HepG2 (cell line): ENCODE results near the gene RPLP2. TPM values are rescaled to one million over a fixed set of nuclear protein-coding genes. Genes with fewer than 3 reads are reported as not detected.

Experiments
- ARID4A ChIP-seq: sonication (generic); formaldehyde crosslinking; IDR thresholded peaks from 2 replicates; pipeline ENCODE4 v1.5.0; 2020; ENCODE audit warnings: mild to moderate bottlenecking, missing genetic modification reagents, borderline replicate concordance
- ATF4 ChIP-seq, 2 experiments: fragments of 450-650 bp in 1 of 2; sonication (generic) in 1 of 2; formaldehyde crosslinking; IDR thresholded peaks; 2 replicates each; pipeline versions ENCODE4 v1.5.0 to v1.8.0; 2020 to 2022; ENCODE audit warnings: mild to moderate bottlenecking in 1 of 2, missing genetic modification reagents in 1 of 2
- BRF2 ChIP-seq: sonication (generic); formaldehyde crosslinking; IDR thresholded peaks from 2 replicates; pipeline ENCODE4 v1.8.1; 2022; ENCODE audit warnings: mild to moderate bottlenecking, missing genetic modification reagents
- CC2D1A ChIP-seq: sonication (generic); formaldehyde crosslinking; IDR thresholded peaks from 2 replicates; pipeline ENCODE4 v1.8.1; 2023; ENCODE audit warnings: mild to moderate bottlenecking, missing genetic modification reagents
- FOSL1 ChIP-seq: sonication (generic); formaldehyde crosslinking; IDR thresholded peaks from 2 replicates; pipeline ENCODE4 v1.9.0; 2021; ENCODE audit warnings: missing genetic modification reagents, borderline replicate concordance
- HBP1 ChIP-seq: IDR thresholded peaks from 2 replicates; pipeline ENCODE4 v1.6.1; 2016; ENCODE audit warnings: low read depth, control low read depth
- IRF2 ChIP-seq: IDR thresholded peaks from 2 replicates; pipeline ENCODE4 v1.6.1; 2018; ENCODE audit warnings: missing genetic modification reagents, missing compliant biosample characterization
- KDM2A ChIP-seq: sonication (generic); formaldehyde crosslinking; IDR thresholded peaks from 2 replicates; pipeline ENCODE4 v1.4.0; 2020; ENCODE audit warnings: low read depth, missing genetic modification reagents, borderline replicate concordance
- NAIF1 ChIP-seq: sonication (generic); formaldehyde crosslinking; IDR thresholded peaks from 2 replicates; pipeline ENCODE4 v1.5.0; 2020; ENCODE audit warnings: mild to moderate bottlenecking, missing genetic modification reagents, borderline replicate concordance
- NRL ChIP-seq: sonication (generic); formaldehyde crosslinking; IDR thresholded peaks from 2 replicates; pipeline ENCODE4 v1.5.0; 2020; ENCODE audit warnings: missing genetic modification reagents, mild to moderate bottlenecking, moderate library complexity, borderline replicate concordance
- SKI ChIP-seq: fragments of 450-650 bp; IDR thresholded peaks from one replicate; pipeline ENCODE4 v1.6.1; 2018; ENCODE audit warnings: mild to moderate bottlenecking; ENCODE audit not compliant: partially characterized antibody
- TFDP1 ChIP-seq: IDR thresholded peaks from 2 replicates; pipeline ENCODE4 v1.6.1; 2016; ENCODE audit warnings: missing compliant biosample characterization, missing genetic modification reagents, borderline replicate concordance
- ZBTB26 ChIP-seq: IDR thresholded peaks from 2 replicates; pipeline ENCODE4 v1.6.1; 2016; ENCODE audit warnings: missing compliant biosample characterization, missing genetic modification reagents, borderline replicate concordance
- ZIK1 ChIP-seq: sonication (generic); formaldehyde crosslinking; IDR thresholded peaks from 2 replicates; pipeline ENCODE4 v1.5.0; 2020; ENCODE audit warnings: mild to moderate bottlenecking, low read depth, missing genetic modification reagents, borderline replicate concordance
- ZNF160 ChIP-seq: sonication (generic); formaldehyde crosslinking; IDR thresholded peaks from 2 replicates; pipeline ENCODE4 v1.8.0; 2022; ENCODE audit warnings: mild to moderate bottlenecking, inconsistent platforms, missing genetic modification reagents
- ZNF580 ChIP-seq: IDR thresholded peaks from 2 replicates; pipeline ENCODE4 v1.6.1; 2016; ENCODE audit warnings: low read depth, borderline replicate concordance
- ZNF616 ChIP-seq: sonication (generic); formaldehyde crosslinking; IDR thresholded peaks from 2 replicates; pipeline ENCODE4 v1.5.0; 2020; ENCODE audit warnings: low read depth, mild to moderate bottlenecking, missing genetic modification reagents
- polyA plus RNA-seq, 8 experiments: library from polyadenylated mRNA; depleted of rRNA in 3 of 8; stranded (reverse) in 7 of 8; unstranded in 1 of 8; fragments of >200 nt; fragmentation: Illumina TruSeq in 4 of 8; extraction: Trizol in 4 of 8; gene quantifications; 2 replicates each; pipeline versions ENCODE4 v1.2.1 to v1.2.3, GENCODE V29; 2011 to 2016; ENCODE audit warnings: low read depth in 4 of 8, missing spikeins in 1 of 8, mixed read lengths in 1 of 8; ENCODE audit not compliant: insufficient read depth in 1 of 8
- total RNA-seq, 5 experiments: library from RNA; depleted of rRNA; stranded (reverse); fragments of >200 nt; fragmentation: Illumina TruSeq; extraction: Trizol; gene quantifications; 2 replicates each; pipeline ENCODE4 v1.2.3, GENCODE V29; 2016; ENCODE audit warnings: low read depth in 1 of 5

RPLP2 gene
- total and polyA plus RNA-seq, 2 of the 13 experiments (the other 11 are each of a cell fraction or from before 2014, with no cell fraction given), result 978 to 2,106 TPM

GRCh38 chr11:842370-843002, 32.7 kb downstream of the RPLP2 start, which contains the start of the genes POLR2L and TSPAN4 (continued):
- no peak for TF ChIP-seq ZIK1 (CRISPR knock-in tag)
- TF ChIP-seq ATF4 (CRISPR knock-in tag; IDR thresholded peaks at IDR 0.05), result peak in 1 of 2 experiments; percentile 53; a peak in 2 of 4 replicates
- TF ChIP-seq TFDP1 (CRISPR knock-in tag), result peak; percentile 84; the same call in 1 of the 2 replicates
- TF ChIP-seq HBP1 (CRISPR knock-in tag), result peak; percentile 21; the same call in 1 of the 2 replicates
- peak; percentile 93 for TF ChIP-seq ARID4A (CRISPR knock-in tag)
- TF ChIP-seq NRL, result no peak
- peak; percentile 63; the same call in 1 of the 2 replicates for TF ChIP-seq ZNF580 (CRISPR knock-in tag)
- TF ChIP-seq SKI, result peak; percentile 72
- 0 out of 2 replicates have a peak, but pooled peaks have one; percentile 58 for TF ChIP-seq ZNF616 (CRISPR knock-in tag)
- TF ChIP-seq ZNF160, result 0 out of 2 replicates have a peak, but pooled peaks have one; percentile 4
- peak; percentile 14; the same call in 1 of the 2 replicates for TF ChIP-seq FOSL1
- peak; percentile 49; the same call in 1 of the 2 replicates for TF ChIP-seq NAIF1
- 0 out of 2 replicates have a peak, but pooled peaks have one; percentile 4 for TF ChIP-seq ZBTB26 (CRISPR knock-in tag)
- peak; percentile 47; the same call in 1 of the 2 replicates for TF ChIP-seq IRF2
- TF ChIP-seq KDM2A, result peak; percentile 89
- peak; percentile 61; the same call in 1 of the 2 replicates for TF ChIP-seq BRF2 (CRISPR knock-in tag)
- TF ChIP-seq CC2D1A (CRISPR knock-in tag), result no peak
